HEK293T (cell line): ENCODE data around the gene PKNOX2.

Experiments used
- CTCF ChIA-PET: fragments of 350-600 bp; formaldehyde crosslinking; extraction: SDS; loops from one replicate; lab custom pipeline; 2021; ENCODE audit warnings: antibody characterized with exemption, inconsistent platforms; lab: Yijun Ruan, JAX
- POLR2A ChIA-PET: fragments of 350-600 bp; formaldehyde crosslinking; extraction: SDS; loops from one replicate; lab custom pipeline; 2020; ENCODE audit warnings: antibody characterized with exemption, inconsistent platforms; lab: Yijun Ruan, JAX
- DNase-seq: peaks from one replicate; pipeline ENCODE4 v3.0.0; 2012; ENCODE audit warnings: mixed read lengths; ENCODE audit errors: extremely low spot score
- ARNT ChIP-seq: fragments of 450-650 bp; IDR thresholded peaks from 2 replicates; pipeline ENCODE4 v1.6.1; 2017; ENCODE audit warnings: mild to moderate bottlenecking
- BHLHE40 ChIP-seq: fragments of 450-650 bp; IDR thresholded peaks from 2 replicates; pipeline ENCODE4 v1.6.1; 2016; ENCODE audit warnings: mild to moderate bottlenecking, moderate library complexity, borderline replicate concordance
- CTBP1 ChIP-seq: fragments of 450-650 bp; IDR thresholded peaks from 2 replicates; pipeline ENCODE4 v1.6.1; 2016; ENCODE audit warnings: borderline replicate concordance
- ELF4 ChIP-seq: fragments of 450-650 bp; IDR thresholded peaks from 2 replicates; pipeline ENCODE4 v1.6.1; 2017; ENCODE audit warnings: antibody characterized with exemption
- FOXA1 ChIP-seq: fragments of 450-650 bp; IDR thresholded peaks from 2 replicates; pipeline ENCODE4 v1.6.1; 2016; ENCODE audit warnings: mild to moderate bottlenecking
- FOXK2 ChIP-seq: fragments of 450-650 bp; IDR thresholded peaks from 2 replicates; pipeline ENCODE4 v1.6.1; 2016; ENCODE audit warnings: mild to moderate bottlenecking
- FOXM1 ChIP-seq: fragments of 450-650 bp; IDR thresholded peaks from 2 replicates; pipeline ENCODE4 v1.6.1; 2017; ENCODE audit warnings: mild to moderate bottlenecking, borderline replicate concordance
- HDGF ChIP-seq: fragments of 450-650 bp; IDR thresholded peaks from 2 replicates; pipeline ENCODE4 v1.6.1; 2017; ENCODE audit warnings: antibody characterized with exemption, borderline replicate concordance
- L3MBTL2 ChIP-seq: fragments of 450-650 bp; conservative IDR thresholded peaks from 2 replicates; pipeline ENCODE4 v1.6.1; 2016; ENCODE audit warnings: mild to moderate bottlenecking
- LEF1 ChIP-seq: fragments of 450-650 bp; IDR thresholded peaks from 2 replicates; pipeline ENCODE4 v1.6.1; 2017; ENCODE audit warnings: mild to moderate bottlenecking, borderline replicate concordance
- NFRKB ChIP-seq: fragments of 450-650 bp; IDR thresholded peaks from 2 replicates; pipeline ENCODE4 v1.6.1; 2016; ENCODE audit warnings: mild to moderate bottlenecking, moderate library complexity
- SP1 ChIP-seq: fragments of 450-650 bp; IDR thresholded peaks from 2 replicates; pipeline ENCODE4 v1.6.1; 2017
- SUZ12 ChIP-seq: fragments of 450-650 bp; IDR thresholded peaks from 2 replicates; pipeline ENCODE4 v1.6.1; 2016; ENCODE audit warnings: mild to moderate bottlenecking
- TARDBP ChIP-seq: fragments of 450-650 bp; IDR thresholded peaks from 2 replicates; pipeline ENCODE4 v1.6.1; 2016
- ZNF384 ChIP-seq: fragments of 450-650 bp; IDR thresholded peaks from 2 replicates; pipeline ENCODE4 v1.6.1; 2016
- TF ChIP-seq, protein P1 (sequence below): fragments of 450-650 bp; IDR thresholded peaks from 2 replicates; pipeline ENCODE4 v1.6.1; 2016

PKNOX2 gene

DNA sequence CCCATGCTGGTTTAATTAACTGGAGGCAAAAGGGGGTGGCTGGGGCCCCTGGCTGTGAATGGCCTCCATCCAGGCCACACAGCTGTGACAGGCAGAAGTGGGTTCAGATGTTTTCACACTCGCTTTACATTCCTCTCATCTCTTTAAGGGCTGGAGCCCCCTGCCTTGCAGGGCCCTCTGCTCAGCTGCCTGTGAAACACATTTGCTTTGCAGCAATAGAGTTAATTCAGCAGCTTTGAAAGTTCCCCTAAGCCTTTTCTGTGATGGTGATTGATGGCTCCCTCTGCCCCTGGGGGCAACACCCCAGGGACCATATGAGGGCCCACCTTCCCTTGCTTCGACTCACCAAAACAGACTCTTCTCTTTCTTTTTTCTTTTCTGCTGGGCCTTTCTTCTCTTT is 192.2 kb downstream of the PKNOX2 start:
- DNase-seq = no peak
- CTCF ChIA-PET = interaction anchor here (0.6 to 1.2 kb wide), 3 partner anchors 266 to 374 kb away, joined by 3 to 5 read pairs (median 3); no protein-coding TSS in a partner anchor
- POLR2A ChIA-PET = no interaction called here
- no peak for TF ChIP-seq ZNF384
- TF ChIP-seq FOXM1 = no peak
- no peak for TF ChIP-seq ELF4
- TF ChIP-seq LEF1 = no peak

DNA sequence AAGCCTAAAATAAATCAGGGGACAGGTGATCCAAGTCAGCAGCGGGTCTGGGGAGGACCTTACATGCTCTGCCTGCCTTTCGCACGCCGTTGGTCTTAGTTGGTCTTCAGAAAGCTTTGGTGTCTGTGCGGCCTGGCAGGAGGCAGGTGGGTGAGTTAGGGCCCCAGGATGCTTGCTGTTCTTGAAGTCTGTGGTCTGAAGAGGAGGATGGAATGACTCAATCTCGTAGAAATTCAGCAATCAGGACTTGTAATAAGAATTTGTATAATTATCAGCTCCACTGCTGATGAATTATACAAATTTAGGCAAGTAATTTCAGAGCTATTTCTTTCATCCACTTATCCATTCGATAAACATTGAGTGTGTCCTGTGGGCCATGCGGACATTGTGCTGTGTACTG is 193.0 kb downstream of the PKNOX2 start:
- TF ChIP-seq NFRKB = no peak
- TF ChIP-seq, protein P1, sequence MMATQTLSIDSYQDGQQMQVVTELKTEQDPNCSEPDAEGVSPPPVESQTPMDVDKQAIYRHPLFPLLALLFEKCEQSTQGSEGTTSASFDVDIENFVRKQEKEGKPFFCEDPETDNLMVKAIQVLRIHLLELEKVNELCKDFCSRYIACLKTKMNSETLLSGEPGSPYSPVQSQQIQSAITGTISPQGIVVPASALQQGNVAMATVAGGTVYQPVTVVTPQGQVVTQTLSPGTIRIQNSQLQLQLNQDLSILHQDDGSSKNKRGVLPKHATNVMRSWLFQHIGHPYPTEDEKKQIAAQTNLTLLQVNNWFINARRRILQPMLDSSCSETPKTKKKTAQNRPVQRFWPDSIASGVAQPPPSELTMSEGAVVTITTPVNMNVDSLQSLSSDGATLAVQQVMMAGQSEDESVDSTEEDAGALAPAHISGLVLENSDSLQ = no peak
- no peak for TF ChIP-seq FOXA1
- no peak for TF ChIP-seq FOXM1
- no peak for TF ChIP-seq FOXK2
- TF ChIP-seq TARDBP = no peak
- no peak for TF ChIP-seq ARNT
- no peak for TF ChIP-seq L3MBTL2
- no peak for TF ChIP-seq ZNF384
- TF ChIP-seq LEF1 = no peak
- TF ChIP-seq SP1 = no peak
- TF ChIP-seq BHLHE40 = no peak
- no peak for TF ChIP-seq SUZ12
- no peak for TF ChIP-seq ELF4
- ChIA-PET POLR2A (no interaction called here), CTCF (interaction anchor here (0.6 to 1.5 kb wide), 4 partner anchors 12 to 375 kb away, joined by 3 to 5 read pairs (median 3); no protein-coding TSS in a partner anchor)
- no peak for DNase-seq

DNA sequence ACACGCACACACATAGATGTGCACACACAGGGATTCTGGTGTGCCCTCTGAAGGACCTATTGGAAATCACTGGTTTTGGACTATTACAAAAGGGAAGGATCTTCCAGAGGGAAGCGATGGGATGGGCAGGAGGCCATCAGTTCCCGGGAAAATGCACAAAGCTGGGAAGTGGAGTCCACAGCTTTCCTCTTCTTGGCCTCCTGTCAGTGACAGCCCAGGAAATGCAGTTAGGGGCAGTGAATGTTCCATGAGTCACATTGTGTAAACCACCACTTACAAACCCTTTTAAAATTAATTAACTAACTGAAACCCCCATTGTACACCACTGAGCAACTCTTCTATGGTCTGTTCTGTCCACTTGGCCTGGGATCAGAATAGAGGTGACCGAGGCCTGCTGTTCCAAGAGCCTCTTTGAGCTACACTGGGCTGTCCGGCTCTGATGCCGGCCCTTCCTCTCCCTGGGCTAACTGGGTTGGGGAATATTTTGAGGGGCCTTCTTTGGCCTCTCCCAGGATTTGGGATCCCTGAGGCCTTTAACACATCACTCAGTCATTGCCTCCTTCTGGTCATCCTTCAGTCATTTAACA is 193.8 kb downstream of the PKNOX2 start:
- ChIA-PET CTCF (interaction anchor here (0.6 to 1.5 kb wide), 4 partner anchors 13 to 337 kb away, joined by 3 to 5 read pairs (median 3); no protein-coding TSS in a partner anchor), POLR2A (no interaction called here)
- no peak for DNase-seq
- TF ChIP-seq ELF4 = no peak
- TF ChIP-seq LEF1 = no peak
- no peak for TF ChIP-seq SUZ12
- TF ChIP-seq SP1 = no peak
- no peak for TF ChIP-seq ZNF384
- no peak for TF ChIP-seq FOXA1
- TF ChIP-seq BHLHE40 = no peak
- TF ChIP-seq HDGF = no peak
- TF ChIP-seq ARNT = no peak
- TF ChIP-seq CTBP1 = no peak
- TF ChIP-seq FOXK2 = no peak
- TF ChIP-seq, protein P1 = no peak
- no peak for TF ChIP-seq FOXM1
- TF ChIP-seq NFRKB = no peak
- TF ChIP-seq L3MBTL2 = no peak
- TF ChIP-seq TARDBP = no peak

DNA sequence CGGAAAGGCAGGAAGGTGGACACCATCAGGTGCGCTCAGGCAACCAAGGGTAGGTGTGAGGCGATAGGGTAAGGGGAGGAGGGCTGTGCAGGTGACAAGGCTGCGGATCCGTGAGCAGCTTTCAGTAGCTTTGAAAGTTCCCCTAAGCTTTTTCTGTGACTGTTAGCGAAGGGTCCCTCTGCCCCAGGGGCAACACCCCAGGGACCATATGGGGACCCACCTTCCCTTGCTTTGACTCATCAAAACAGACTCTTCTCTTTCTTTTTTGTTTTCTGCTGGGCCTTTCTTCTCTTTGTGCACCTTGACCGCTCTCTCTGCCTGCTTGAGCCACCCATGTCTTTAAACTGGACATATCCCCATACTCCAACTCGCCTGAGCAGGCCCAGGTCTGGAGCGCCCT is 194.6 kb downstream of the PKNOX2 start:
- POLR2A ChIA-PET = no interaction called here
- TF ChIP-seq ZNF384 (no peak), SUZ12 (no peak), FOXM1 (no peak), HDGF (no peak), L3MBTL2 (no peak), TARDBP (no peak)
- TF ChIP-seq, protein P1 = no peak
- DNase-seq = no peak
- CTCF ChIA-PET = no interaction called here

DNA sequence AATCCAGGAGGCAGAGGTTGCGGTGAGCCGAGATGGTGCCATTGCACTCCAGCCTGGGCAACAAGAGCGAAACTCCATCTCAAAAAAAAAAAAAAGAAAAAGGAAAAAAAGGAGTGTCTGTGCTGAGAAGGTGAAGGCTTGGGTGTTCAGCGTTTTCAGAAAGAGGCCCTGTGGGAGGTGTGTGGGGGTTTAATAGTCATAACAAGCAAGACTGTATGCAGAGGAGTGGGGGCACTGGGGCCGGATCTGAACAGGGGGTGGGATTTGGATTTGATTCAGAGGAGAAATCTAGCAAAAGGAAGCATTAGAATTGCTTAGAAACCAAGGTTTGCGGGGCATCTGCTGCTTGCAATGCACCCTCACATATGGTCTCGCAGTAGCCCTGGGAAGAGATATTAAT is 195.5 kb downstream of the PKNOX2 start:
- TF ChIP-seq CTBP1 (no peak), FOXK2 (no peak), NFRKB (no peak), L3MBTL2 (no peak), HDGF (no peak), SP1 (no peak), FOXA1 (no peak), BHLHE40 (no peak), ARNT (no peak), TARDBP (no peak), ELF4 (no peak), SUZ12 (no peak), FOXM1 (no peak), LEF1 (no peak), ZNF384 (no peak)
- TF ChIP-seq, protein P1 = no peak
- ChIA-PET POLR2A (no interaction called here), CTCF (no interaction called here)
- no peak for DNase-seq

DNA sequence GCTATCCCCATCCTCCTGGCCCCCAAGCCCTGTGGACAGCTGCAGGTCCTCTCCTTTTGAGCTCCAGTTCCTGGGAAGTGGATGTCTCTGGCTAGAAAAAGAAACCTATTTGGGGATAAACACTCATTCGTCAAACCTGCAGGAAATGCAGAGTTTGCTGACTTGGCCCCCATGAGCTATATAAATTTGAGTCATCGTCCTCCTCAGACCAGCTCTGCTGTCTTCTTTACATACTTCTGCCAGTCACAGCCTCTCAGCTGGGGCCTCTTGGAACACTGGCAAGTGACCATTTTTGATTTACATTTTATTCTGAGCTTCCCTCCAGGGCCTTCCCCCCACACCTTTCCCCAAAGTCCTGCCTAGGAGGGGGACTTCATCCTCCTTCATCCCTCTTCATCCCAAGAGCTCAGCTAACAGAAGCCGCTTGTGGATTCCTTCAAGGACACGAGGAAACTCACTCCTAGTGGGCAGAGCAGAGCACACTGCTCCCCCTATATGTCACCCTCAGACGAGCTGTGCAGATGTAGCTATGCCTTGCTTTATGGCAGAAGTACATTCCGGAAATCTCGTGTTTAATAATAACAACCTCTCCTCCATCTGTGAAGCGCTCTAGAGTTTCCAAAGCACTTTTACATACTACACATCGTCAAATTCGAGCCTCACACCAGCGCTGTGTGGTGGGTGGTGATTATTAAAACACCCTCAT is 199.7 kb downstream of the PKNOX2 start:
- no peak for DNase-seq
- CTCF ChIA-PET = interaction anchor here (0.6 to 1.4 kb wide), 5 partner anchors 9 to 147 kb away, joined by 3 to 8 read pairs (median 3); no protein-coding TSS in a partner anchor
- no peak for TF ChIP-seq FOXM1
- TF ChIP-seq, protein P1 = no peak
- TF ChIP-seq FOXA1 = no peak
- TF ChIP-seq ELF4 = no peak
- TF ChIP-seq BHLHE40 = no peak
- TF ChIP-seq ARNT = no peak
- no peak for TF ChIP-seq HDGF
- no peak for TF ChIP-seq ZNF384
- no peak for TF ChIP-seq CTBP1
- no peak for TF ChIP-seq SUZ12
- no peak for TF ChIP-seq FOXK2
- TF ChIP-seq LEF1 = no peak
- no peak for TF ChIP-seq NFRKB
- no peak for TF ChIP-seq SP1
- no peak for TF ChIP-seq L3MBTL2
- TF ChIP-seq TARDBP = no peak

More for the DNA sequence above, 199.7 kb downstream of the PKNOX2 start:
- POLR2A ChIA-PET = interaction anchor here (0.9 kb wide), 1 partner anchor 253 kb away, joined by 3 read pairs; the partner anchor contains the start of gene TMEM218
